ENCODE measurements around the gene UTP3.
"Not testable (repeated sequence)": the region's sequence is repeated elsewhere in the genome, so short reads cannot be mapped to it uniquely, and the experiment has no call there.

- TF ChIP-seq, protein P1, sequence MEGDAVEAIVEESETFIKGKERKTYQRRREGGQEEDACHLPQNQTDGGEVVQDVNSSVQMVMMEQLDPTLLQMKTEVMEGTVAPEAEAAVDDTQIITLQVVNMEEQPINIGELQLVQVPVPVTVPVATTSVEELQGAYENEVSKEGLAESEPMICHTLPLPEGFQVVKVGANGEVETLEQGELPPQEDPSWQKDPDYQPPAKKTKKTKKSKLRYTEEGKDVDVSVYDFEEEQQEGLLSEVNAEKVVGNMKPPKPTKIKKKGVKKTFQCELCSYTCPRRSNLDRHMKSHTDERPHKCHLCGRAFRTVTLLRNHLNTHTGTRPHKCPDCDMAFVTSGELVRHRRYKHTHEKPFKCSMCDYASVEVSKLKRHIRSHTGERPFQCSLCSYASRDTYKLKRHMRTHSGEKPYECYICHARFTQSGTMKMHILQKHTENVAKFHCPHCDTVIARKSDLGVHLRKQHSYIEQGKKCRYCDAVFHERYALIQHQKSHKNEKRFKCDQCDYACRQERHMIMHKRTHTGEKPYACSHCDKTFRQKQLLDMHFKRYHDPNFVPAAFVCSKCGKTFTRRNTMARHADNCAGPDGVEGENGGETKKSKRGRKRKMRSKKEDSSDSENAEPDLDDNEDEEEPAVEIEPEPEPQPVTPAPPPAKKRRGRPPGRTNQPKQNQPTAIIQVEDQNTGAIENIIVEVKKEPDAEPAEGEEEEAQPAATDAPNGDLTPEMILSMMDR (IDR thresholded peaks at IDR 0.05): not testable (repeated sequence)
- TF ChIP-seq POLR2AphosphoS5 (IDR thresholded peaks at IDR 0.05; ENCODE audit: insufficient read depth in 1 of 2, low read depth in 1 of 2); POLR2A (IDR thresholded peaks at IDR 0.05): not testable (repeated sequence)
These were observed 26.9 kb upstream of the UTP3 start for GRCh38 chr4:70661309-70661922.
